CD4-positive, alpha-beta T cell treated with Interleukin-15 for 1 hour (primary cell): ENCODE results near the gene TTLL11.

Experiments
- DNase-seq: peaks from one replicate; pipeline ENCODE4 v3.0.0-alpha.2; 2020

TTLL11 gene

DNA sequence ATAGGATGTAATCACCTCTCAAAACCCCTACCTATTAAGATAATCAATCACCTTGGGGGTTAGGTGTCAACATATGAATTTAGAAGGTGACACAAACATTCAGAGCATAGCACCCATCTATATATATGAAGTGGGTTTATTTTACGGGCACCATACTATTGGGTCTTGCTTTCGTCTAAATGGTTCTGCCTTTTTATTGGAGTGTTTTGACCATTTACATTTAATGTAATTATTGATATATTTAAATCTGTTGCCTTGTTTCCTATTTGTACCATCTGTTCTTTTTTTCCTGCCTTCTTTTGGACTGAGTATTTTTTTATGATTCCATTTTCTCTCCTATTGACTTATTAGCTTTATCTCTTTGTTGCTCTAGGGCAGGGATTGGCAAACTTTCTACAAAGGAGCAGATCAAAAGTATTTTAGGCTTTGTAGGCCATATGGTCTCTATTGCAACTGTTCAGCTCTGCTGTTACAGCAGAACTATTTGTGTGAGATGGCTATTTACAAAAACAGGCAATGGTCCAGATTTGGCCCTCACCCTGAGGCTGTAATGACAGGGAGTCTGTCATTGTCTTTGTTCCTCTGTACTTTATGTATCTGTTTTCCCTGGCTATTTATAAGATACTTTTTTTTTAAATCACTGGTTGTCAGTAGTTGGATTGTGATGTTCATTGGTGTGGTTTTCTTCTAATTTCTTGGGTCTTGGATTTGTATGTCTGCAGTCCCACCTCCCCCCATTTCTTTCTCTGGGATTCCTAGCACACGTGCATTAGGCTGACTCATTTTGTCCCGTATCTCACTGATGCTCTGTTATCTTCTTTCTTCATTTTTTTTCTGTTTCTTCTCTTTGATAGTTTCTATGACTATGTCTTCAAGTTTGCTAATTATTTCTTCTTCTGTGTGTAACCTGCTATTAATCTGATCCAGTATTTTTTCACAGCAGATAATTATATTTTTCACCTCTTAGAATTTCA, 314.6 kb downstream of the TTLL11 start:
- no peak for DNase-seq

GRCh38 chr9:121776739-121777637, 316.1 kb downstream of the TTLL11 start:
- DNase-seq, result no peak

- no peak for DNase-seq
Measured at GRCh38 chr9:121776001-121776738, 316.9 kb downstream of the TTLL11 start.

- peak; percentile 9 for DNase-seq
Measured at GRCh38 chr9:121774715-121775613, 318.1 kb downstream of the TTLL11 start.

GRCh38 chr9:121773954-121774714, 319.0 kb downstream of the TTLL11 start:
- DNase-seq, result peak; percentile 14

- peak; percentile 9 for DNase-seq
Measured at GRCh38 chr9:121773286-121773953, 319.7 kb downstream of the TTLL11 start.

DNA sequence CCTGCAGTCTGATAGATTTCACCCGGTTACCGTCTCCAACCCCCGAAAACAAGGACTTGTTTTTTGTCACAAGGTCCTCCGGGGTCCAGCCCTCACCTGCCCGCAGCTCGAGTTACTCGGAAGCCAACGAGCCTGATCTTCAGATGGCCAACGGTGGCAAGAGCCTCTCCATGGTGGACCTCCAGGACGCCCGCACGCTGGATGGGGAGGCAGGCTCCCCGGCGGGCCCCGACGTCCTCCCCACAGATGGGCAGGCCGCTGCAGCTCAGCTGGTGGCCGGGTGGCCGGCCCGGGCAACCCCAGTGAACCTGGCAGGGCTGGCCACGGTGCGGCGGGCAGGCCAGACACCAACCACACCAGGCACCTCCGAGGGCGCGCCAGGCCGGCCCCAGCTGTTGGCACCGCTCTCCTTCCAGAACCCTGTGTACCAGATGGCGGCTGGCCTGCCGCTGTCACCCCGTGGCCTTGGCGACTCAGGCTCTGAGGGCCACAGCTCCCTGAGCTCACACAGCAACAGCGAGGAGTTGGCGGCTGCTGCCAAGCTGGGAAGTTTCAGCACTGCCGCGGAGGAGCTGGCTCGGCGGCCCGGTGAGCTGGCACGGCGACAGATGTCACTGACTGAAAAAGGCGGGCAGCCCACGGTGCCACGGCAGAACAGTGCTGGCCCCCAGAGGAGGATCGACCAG, 320.4 kb downstream of the TTLL11 start:
- DNase-seq, result peak; percentile 14
